ENCODE data around the gene TRAM2.

Gene TRAM2

DNA sequence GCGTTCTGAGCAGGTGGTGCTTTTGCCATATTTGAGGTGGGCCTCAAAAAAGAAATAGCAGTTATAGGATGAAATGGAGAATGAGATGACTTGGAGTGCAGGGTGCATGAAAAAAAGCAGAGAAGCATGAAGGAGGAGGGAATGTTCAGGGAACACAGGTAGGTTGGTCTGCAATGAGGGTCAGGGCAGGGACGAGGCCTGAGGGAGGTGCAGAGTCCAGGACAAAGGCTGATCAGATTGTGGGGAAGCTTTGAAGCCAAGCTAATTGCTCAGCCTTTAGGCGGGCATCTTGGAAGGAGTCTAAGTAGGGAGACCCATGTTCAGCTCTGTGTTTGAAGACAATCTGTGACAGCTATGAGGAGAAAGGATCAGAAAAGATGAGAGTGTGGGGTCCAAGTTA lies 12.0 kb downstream of the TRAM2 start:
- DNase-seq = no peak

- DNase-seq = no peak
Observed at GRCh38 chr6:52562911-52563310, 13.9 kb downstream of the TRAM2 start.

DNA sequence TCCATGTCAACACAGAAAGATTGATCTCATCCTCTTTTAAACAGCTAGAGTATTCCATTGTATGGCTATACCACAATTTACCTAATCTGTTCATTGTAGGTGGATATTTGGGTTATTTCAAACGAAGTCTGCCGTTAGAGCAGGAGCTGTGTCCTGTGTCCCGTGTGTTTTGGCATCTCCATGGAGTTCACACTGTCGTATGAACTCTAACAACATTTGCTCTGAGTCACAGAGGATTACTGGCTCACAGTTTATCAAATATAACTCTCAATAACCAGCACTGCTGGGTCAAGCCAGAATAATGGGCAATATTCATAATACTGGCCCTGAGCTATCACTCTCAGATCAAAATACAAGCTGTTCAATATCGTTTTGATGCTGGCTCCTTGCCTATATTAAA lies 16.4 kb downstream of the TRAM2 start:
- DNase-seq = no peak

DNA sequence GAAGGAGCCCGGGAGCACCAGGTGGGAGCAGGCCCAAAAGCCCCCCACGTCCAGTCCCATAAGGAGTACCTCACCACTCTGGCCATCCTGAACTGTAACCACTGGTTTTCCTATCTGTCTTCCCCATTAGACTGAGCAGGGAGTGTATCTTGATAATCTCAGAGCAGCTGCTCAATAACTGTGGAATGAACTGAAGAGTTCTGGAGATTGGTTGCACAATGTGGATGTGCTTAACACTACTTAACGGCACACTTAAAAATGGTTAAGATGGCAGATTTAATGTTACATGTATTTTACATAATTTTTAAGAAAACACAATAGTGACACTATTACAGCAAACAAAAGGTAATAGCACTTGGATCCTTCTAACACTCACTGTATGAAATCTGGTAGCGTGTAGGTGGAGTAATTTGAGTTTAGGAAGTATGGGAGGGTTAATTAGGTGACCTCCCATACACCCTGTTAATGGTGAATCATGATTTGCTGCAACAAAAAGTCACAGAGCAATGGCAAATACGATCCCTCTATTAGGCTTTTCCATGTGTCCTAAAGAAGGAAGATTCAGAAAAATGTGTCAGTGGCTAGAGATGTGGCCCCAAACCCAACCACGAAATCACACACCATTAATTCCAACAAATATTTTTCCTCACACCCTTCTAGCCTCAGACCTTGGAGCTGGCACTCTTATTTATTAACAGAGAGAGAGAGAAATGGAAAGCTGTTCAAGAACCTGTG lies 18.4 kb downstream of the TRAM2 start:
- no peak for DNase-seq

- no peak for DNase-seq
Observed at GRCh38 chr6:52557389-52558265, 19.2 kb downstream of the TRAM2 start.

DNA sequence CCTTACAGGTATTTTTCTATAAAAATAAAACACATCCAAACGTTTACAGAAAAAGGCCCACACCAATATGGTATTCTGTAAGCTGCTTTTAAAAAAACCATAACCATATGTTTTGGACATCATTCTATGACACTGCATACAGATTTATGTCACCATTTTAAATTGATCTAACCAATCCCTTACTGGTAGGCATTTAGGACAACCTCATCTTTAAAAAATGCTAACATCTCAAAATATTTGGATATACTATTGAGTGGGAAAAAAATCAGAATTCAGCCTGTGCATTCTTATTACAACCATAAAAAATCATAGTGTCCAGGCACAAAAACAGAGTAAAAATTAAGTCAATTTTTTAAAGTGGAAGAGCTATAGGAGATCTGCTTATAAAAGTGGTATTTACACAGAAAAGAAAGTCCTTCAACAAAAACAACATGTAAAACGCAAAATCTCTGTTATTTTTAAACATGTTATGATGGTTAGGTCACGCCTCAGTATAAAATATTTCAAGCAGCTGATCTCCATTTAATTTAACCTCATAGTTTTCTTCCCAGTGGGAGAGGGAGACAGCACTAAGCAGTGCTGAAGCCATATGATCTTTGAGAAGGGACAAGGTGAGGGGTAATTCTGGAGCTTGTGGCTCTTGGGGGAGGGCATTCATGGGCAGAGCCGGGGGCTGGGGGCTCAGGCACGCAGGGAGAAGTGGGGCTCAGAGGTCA lies 21.2 kb downstream of the TRAM2 start:
- no peak for DNase-seq

DNA sequence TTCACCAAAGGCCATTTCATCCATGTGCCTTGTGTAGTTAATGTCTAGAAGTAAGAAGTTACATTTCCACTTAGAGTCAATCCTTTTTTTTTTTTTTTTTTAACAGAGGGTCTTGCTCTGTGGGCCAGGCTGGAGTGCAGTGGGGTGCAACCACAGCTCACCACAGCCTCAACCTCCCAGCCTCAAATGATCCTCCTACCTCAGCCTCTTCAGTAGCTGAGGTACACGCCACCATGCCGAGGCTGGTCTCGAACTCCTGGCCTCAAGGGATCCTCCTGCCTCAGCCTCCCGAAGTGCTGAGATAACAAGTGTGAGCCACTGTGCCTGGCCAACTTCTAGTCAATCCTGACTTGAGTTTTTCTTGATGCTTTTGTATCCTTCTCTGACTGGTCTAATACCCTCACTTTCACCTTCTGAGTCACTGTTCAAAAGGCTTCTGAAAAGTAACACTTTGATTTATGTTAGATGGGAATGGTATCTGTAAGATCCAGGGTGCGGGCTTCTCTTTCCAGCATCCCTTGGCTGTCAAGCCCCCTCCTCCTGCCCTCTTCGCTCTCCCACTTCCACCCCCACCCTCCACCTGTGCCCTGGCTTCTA lies 22.1 kb downstream of the TRAM2 start:
- DNase-seq = no peak

- no peak for DNase-seq
Observed at GRCh38 chr6:52553719-52554118, 23.1 kb downstream of the TRAM2 start.

DNA sequence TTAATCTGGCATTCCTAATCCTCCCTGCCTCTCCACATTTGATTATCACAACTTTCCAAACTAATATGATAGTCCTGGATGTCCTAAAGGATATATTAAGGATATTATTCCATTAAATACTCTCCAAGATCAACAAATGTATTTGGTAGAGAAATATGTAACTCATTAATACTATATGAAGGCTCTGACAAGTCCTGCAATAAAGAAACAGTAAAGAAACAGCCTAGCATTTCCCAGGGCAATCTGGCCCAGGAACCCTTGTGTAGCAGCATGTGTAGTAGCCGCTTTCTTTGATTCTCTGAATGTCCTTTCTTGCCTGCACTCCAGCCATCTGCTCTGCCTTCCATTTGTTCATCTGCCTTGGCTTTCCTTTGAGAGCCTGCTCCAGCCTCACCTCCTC lies 23.7 kb downstream of the TRAM2 start:
- DNase-seq = no peak

DNA sequence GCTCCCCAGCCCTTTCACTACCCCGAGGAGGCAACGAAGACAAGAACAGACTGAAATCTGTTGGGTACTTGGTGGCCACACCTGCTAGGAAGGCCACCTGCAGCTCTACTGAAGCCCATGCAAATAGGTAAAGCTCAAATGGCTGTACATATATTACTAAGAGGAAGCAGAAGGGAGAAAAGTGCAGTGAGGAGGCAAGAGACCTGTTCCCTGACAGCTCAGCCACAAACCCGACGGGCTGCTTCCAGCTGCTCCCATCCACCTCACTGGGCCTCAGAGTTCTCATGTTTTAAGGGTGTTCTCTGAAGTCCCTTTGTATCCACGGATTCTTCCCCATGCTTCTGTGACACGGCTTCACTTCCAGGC lies 24.6 kb downstream of the TRAM2 start:
- DNase-seq = no peak

DNA sequence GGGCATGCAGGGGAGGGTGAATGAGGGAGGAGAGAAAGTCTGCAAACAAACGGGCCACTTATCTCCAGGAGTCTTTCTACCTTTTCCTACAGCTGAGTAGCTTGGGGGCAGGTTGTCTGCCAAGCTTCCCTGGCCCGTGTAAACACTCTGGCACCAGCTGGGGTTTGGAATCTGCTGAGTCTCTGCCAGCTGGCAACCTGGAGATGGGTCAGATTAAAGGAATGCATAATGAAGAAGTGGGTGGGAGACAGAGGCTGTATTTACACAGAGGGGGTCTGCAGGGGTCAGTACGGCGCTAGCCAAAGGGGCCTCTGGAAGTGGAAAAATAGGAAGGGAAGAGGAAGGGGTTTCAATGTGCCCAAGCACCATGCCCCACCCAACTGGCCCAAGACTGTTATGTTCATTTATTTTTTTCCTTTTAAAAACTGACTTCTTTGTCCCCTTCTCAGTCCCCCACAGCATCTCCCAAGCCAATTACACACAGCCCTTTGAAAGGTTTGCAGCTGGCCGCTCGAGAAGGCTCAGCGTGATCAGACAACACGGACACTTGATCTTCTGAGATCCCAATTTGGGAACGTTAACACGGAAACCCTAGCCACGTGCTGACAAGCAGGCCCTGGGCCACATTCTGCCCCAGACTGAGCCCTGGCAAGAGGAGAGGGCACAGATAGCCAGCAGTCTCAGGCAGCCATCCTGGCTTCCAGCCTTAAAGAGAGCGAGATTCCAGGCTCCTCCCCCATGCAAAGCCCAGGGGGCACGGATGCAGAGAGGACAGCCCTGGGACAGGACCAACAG lies 25.2 kb downstream of the TRAM2 start:
- DNase-seq = no peak

DNA sequence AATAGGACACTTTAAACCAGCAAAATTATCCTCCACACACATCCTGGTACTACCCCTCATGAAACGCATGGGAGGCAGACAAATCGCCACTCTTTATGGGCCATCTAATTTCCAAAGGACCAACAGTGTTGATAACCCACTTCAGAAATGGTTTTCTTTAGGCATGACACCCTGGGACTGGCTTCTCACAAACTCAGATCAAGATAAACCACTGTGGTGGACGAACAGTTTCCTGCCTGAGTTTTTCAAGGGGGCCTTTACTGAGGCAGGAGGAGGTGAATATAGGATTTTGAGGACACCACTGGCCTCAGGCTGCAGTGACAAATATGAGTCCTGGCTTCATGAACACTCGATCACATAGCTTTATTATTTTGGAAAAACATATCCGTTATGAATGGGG lies 26.0 kb downstream of the TRAM2 start:
- no peak for DNase-seq

DNA sequence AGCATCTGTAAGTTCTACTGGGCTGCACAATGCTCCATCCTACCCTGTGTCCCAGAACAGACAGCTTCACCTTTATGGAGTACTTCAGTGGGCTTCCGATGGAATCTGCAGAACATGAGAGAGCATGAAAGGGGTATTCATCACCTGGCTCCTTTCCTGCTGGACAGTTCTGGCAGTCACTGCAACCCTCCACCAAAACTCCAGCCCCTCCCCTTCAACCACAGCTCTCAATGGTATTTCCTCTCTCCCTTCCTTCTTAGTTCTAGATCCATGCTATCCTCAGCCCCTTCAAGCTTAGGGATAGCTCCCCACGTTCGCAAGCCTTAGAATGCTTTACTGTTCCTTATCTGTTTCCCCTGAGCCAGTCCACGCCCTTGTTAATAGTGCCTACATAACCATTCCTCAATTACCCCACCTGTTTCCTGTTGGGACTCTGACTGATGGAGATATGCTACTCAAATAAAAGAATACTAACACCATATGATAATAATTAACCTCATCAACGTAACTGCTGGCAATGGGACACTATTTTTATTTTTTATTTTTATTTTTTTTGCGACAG lies 26.8 kb downstream of the TRAM2 start:
- no peak for DNase-seq

GRCh38 chr6:52549428-52549827 lies 27.4 kb downstream of the TRAM2 start:
- no peak for DNase-seq

DNA sequence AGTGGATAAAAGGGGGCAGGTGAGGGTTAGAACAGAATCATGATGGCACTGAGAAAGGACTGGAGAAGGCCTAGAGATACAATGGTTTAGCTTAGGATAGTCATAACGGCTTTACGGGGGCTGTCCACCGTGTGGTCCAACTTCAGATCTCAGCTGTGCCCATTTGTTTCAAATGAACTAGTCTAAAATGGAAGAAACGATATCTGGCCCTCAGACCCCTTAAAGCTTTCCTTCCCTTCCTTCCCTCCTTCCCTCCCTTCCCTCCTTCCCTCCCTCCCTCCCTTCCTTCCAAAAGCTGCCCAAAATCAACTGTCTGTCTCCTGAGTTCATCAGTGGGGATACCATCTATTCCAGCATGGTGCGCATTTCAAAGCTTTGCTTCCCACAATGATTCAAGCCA lies 27.9 kb downstream of the TRAM2 start:
- no peak for DNase-seq

- no peak for DNase-seq
Observed at GRCh38 chr6:52548353-52548713, 28.5 kb downstream of the TRAM2 start.

DNA sequence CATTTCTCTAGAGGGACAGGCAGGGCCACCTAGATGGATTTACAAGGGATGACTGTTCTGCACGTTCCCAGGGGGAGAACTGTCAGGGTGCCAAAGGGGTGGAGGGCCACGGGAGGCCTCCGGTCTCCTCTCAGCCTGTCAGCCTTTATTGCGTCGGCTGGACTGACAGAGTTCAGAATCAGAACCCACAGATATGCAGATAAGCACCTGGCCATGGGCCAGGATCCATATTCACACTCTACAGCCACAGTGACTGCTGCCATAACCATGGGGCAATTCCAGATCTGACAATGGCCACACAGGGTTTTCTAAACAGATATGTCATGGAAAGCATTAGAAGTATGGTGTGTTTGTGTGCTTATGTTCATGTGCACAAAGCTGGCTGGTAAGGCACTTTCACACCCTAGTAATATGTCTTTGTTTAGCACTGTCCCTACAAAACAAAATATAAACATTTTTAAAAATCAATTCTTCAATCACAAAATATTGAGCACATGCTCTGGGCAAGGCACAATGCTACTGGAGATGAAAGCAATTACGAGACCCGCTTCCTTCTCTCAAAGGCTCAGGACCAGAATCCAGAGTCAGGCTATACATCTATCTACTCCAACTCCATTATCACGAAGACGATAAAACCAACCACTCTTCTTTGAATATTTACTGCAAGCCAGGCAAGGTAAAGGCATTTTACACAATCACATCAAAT lies 29.1 kb downstream of the TRAM2 start:
- no peak for DNase-seq

DNA sequence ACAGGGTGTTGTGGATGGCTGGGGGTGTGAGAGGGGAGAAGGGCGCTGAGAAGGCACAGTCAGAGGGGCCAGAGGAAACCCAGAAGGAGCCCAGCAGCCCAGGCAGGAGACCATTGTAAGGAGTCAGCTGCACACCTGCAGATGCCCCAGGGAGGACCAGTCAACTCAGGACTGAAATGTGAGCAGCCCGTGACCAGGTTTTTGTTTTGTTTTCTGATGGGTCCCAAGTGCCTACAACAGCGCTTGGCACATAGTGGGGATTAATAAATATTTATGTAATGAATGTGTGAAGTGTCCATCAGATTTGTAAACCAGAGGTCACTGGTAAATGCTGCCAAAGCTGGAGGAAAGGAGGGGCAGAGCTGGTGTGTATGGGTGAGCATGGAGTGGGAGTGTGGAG lies 30.2 kb downstream of the TRAM2 start:
- no peak for DNase-seq

DNA sequence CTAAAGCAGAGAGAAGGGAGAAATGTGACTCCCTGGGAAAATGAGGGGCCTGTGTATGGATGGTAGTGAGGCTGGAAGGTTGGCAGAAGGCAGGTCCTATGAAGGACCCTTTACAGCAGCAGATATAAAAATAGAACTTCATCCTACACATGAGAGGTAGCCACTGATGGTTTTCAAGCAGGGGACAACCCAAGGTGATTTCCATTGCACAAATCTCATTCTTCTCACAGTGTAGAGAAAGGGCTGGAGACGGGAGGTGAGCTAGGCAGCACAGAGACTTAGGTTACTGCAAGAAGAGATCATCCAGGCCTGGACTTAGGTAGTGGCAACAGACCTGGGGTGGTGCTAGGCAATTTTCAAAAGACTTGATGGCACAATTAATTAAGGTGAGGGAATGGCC lies 30.7 kb downstream of the TRAM2 start:
- no peak for DNase-seq

- DNase-seq = no peak
Observed at GRCh38 chr6:52545406-52546119, 31.3 kb downstream of the TRAM2 start.

Measured in activated CD8-positive, alpha-beta memory T cell treated with anti-CD3 and anti-CD28 coated beads, Interleukin-2, amount 50 U/mL, for 4 hours (primary cell).